PC-9 (cell line): ENCODE results near the gene NPEPL1. TPM values are rescaled to one million over a fixed set of nuclear protein-coding genes. Genes with fewer than 3 reads are reported as not detected.

Experiments used
- BruUV-seq: library from RNA; stranded (reverse); fragments of 400-500 nt; replicated peaks from 2 replicates; lab custom pipeline; 2021; lab: Mats Ljungman, UMichigan
- CTCF ChIA-PET: fragments of 300-600 bp; sonication (Branson Sonifier 250); formaldehyde crosslinking; loops from one replicate; lab custom pipeline; 2022; ENCODE audit warnings: antibody characterized with exemption; lab: Charles Lee
- POLR2A ChIA-PET: fragments of 300-600 bp; sonication (Branson Sonifier 250); formaldehyde crosslinking; loops from one replicate; lab custom pipeline; 2022; ENCODE audit warnings: antibody characterized with exemption; ENCODE audit not compliant: unreplicated experiment; lab: Charles Lee
- DNase-seq, 2 experiments: peaks; one replicate each; pipeline versions ENCODE4 v3.0.0 to v3.0.0-alpha.2; 2015 to 2022; ENCODE audit warnings: mixed read lengths in 1 of 2
- H2AFZ ChIP-seq: fragments of 200-600 bp; sonication (generic); 2 replicates; pipeline ENCODE4 v1.8.1; 2017; ENCODE audit warnings: antibody characterized with exemption
- H3F3A ChIP-seq: fragments of 200-600 bp; sonication (generic); 2 replicates; pipeline ENCODE4 v1.8.1; 2017; ENCODE audit warnings: antibody characterized with exemption, mild to moderate bottlenecking, low read depth; ENCODE audit not compliant: insufficient read depth
- H3K27ac ChIP-seq: fragments of 200-600 bp; sonication (generic); 2 replicates; pipeline ENCODE4 v1.6.1; 2016; ENCODE audit warnings: mixed run types
- H3K27me3 ChIP-seq: fragments of 200-600 bp; sonication (generic); 2 replicates; pipeline ENCODE4 v1.6.1; 2016; ENCODE audit warnings: low read depth, mixed run types; ENCODE audit not compliant: insufficient read depth
- H3K36me3 ChIP-seq: fragments of 200-600 bp; sonication (generic); 2 replicates; pipeline ENCODE4 v1.6.1; 2016; ENCODE audit warnings: low read depth, mixed run types
- H3K4me1 ChIP-seq: fragments of 200-600 bp; sonication (generic); replicated peaks from 2 replicates; pipeline ENCODE4 v1.6.1; 2016; ENCODE audit warnings: mixed run types; ENCODE audit not compliant: insufficient read depth
- H3K4me2 ChIP-seq: fragments of 200-600 bp; sonication (generic); 2 replicates; pipeline ENCODE4 v1.6.1; 2017; ENCODE audit warnings: mixed run types
- H3K4me3 ChIP-seq: fragments of 200-600 bp; sonication (generic); 2 replicates; pipeline ENCODE4 v1.6.1; 2016; ENCODE audit warnings: mixed run types
- H3K79me2 ChIP-seq: fragments of 200-600 bp; sonication (generic); 2 replicates; pipeline ENCODE4 v1.6.1; 2017; ENCODE audit warnings: low read depth, mixed run types
- H3K9me2 ChIP-seq: fragments of 200-600 bp; sonication (generic); 2 replicates; pipeline ENCODE4 v1.8.1; 2017; ENCODE audit warnings: mild to moderate bottlenecking; ENCODE audit not compliant: insufficient read depth
- H3K9me3 ChIP-seq: fragments of 200-600 bp; sonication (generic); 2 replicates; pipeline ENCODE4 v1.8.1; 2016; ENCODE audit warnings: low read depth; ENCODE audit not compliant: insufficient read depth
- H4K20me1 ChIP-seq: fragments of 200-600 bp; sonication (generic); 2 replicates; pipeline ENCODE4 v1.8.1; 2017; ENCODE audit not compliant: insufficient read depth
- EZH2 ChIP-seq: fragments of 200-600 bp; sonication (generic); IDR thresholded peaks from 2 replicates; pipeline ENCODE4 v1.8.0; 2017; ENCODE audit warnings: antibody characterized with exemption, low read depth
- intact Hi-C: fragments of 100-400 bp; cut with micrococcal nuclease; formaldehyde crosslinking; loops from one replicate; pipeline ENCODE4 v1.10.0; 2022; ENCODE audit not compliant: unreplicated experiment
- total RNA-seq: library from RNA; stranded (reverse); gene quantifications from 2 replicates; pipeline ENCODE4 v1.2.3, GENCODE V29; 2021
- TF ChIP-seq, protein P1 (sequence below): fragments of 200-600 bp; sonication (generic); conservative IDR thresholded peaks from 2 replicates; pipeline ENCODE4 v1.6.1; 2017; ENCODE audit warnings: mixed run types, antibody characterized with exemption, mild to moderate bottlenecking, moderate library complexity

NPEPL1 gene
- total RNA-seq, 1 experiment from 2014 or later, result 24.0 TPM

GRCh38 chr20:58701431-58702160 lies 9.0 kb downstream of the NPEPL1 start:
- H3K9me3 ChIP-seq, result no peaks in the 10 kb centered on the region
- POLR2A ChIA-PET, result no interaction called here
- DNase-seq, result no peak
- no peaks in the 10 kb centered on the region; the same call in 1 of the 2 replicates for H3K36me3 ChIP-seq
- TF ChIP-seq, protein P1, sequence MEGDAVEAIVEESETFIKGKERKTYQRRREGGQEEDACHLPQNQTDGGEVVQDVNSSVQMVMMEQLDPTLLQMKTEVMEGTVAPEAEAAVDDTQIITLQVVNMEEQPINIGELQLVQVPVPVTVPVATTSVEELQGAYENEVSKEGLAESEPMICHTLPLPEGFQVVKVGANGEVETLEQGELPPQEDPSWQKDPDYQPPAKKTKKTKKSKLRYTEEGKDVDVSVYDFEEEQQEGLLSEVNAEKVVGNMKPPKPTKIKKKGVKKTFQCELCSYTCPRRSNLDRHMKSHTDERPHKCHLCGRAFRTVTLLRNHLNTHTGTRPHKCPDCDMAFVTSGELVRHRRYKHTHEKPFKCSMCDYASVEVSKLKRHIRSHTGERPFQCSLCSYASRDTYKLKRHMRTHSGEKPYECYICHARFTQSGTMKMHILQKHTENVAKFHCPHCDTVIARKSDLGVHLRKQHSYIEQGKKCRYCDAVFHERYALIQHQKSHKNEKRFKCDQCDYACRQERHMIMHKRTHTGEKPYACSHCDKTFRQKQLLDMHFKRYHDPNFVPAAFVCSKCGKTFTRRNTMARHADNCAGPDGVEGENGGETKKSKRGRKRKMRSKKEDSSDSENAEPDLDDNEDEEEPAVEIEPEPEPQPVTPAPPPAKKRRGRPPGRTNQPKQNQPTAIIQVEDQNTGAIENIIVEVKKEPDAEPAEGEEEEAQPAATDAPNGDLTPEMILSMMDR, result no peak
- no peak for TF ChIP-seq EZH2
- H3F3A ChIP-seq, result no peaks in the 10 kb centered on the region
- H4K20me1 ChIP-seq, result peaks cover 5% of the 10 kb centered on the region; the same call in 1 of the 2 replicates
- no peaks in the 10 kb centered on the region for H3K27me3 ChIP-seq
- intact Hi-C loops, result no loop called here
- CTCF ChIA-PET, result no interaction called here
- no peak overlapping the region for H3K27ac ChIP-seq
- H3K4me2 ChIP-seq, result no peak overlapping the region
- no peaks in the 10 kb centered on the region for H3K4me1 ChIP-seq
- H3K9me2 ChIP-seq, result no peaks in the 10 kb centered on the region
- no peak overlapping the region for H2AFZ ChIP-seq
- H3K4me3 ChIP-seq, result no peak overlapping the region
- no TSS peak for BruUV-seq
- H3K79me2 ChIP-seq, result no peaks in the 10 kb centered on the region

GRCh38 chr20:58702161-58702510 lies 9.5 kb downstream of the NPEPL1 start:
- H3K36me3 ChIP-seq, result no peaks in the 10 kb centered on the region; the same call in 1 of the 2 replicates
- no peak overlapping the region for H3K4me3 ChIP-seq
- TF ChIP-seq EZH2, result no peak
- TF ChIP-seq, protein P1, result no peak
- no peaks in the 10 kb centered on the region for H3K4me1 ChIP-seq
- no peaks in the 10 kb centered on the region for H3K79me2 ChIP-seq
- H3K27ac ChIP-seq, result no peak overlapping the region
- H3K9me3 ChIP-seq, result no peaks in the 10 kb centered on the region
- H3K27me3 ChIP-seq, result no peaks in the 10 kb centered on the region
- ChIA-PET CTCF (no interaction called here), POLR2A (no interaction called here)
- H3K9me2 ChIP-seq, result no peaks in the 10 kb centered on the region
- H3K4me2 ChIP-seq, result no peak overlapping the region
- intact Hi-C loops, result no loop called here
- BruUV-seq, result no TSS peak
- H3F3A ChIP-seq, result no peaks in the 10 kb centered on the region
- peaks cover 5% of the 10 kb centered on the region; the same call in 1 of the 2 replicates for H4K20me1 ChIP-seq
- no peak overlapping the region for H2AFZ ChIP-seq
- DNase-seq, result no peak

- no peak overlapping the region for H3K4me2 ChIP-seq
- no peaks in the 10 kb centered on the region for H3K27me3 ChIP-seq
- no peak for DNase-seq
- H3K9me2 ChIP-seq, result no peaks in the 10 kb centered on the region
- no peaks in the 10 kb centered on the region for H3K4me1 ChIP-seq
- H3K36me3 ChIP-seq, result no peaks in the 10 kb centered on the region; the same call in 1 of the 2 replicates
- no peaks in the 10 kb centered on the region for H3K9me3 ChIP-seq
- no peak overlapping the region for H2AFZ ChIP-seq
- no peak overlapping the region for H3K27ac ChIP-seq
- H3F3A ChIP-seq, result no peaks in the 10 kb centered on the region
- POLR2A ChIA-PET, result no interaction called here
- CTCF ChIA-PET, result interaction anchor here (0.6 kb wide), 1 partner anchor 101 kb away, joined by 3 read pairs; no protein-coding TSS in a partner anchor
- BruUV-seq, result no TSS peak
- intact Hi-C loops, result no loop called here
- no peaks in the 10 kb centered on the region for H3K79me2 ChIP-seq
- H4K20me1 ChIP-seq, result peaks cover 5% of the 10 kb centered on the region; the same call in 1 of the 2 replicates
- TF ChIP-seq EZH2, result no peak
- TF ChIP-seq, protein P1, result peak; percentile 34; the same call in 1 of the 2 replicates
- H3K4me3 ChIP-seq, result no peak overlapping the region
These were observed 10.5 kb downstream of the NPEPL1 start for GRCh38 chr20:58702859-58703648.
